HG03565 (cell line): ENCODE results near the gene EFNB1.

Source experiments
- ATAC-seq: cut with Tn5 transposase; IDR thresholded peaks from one replicate; pipeline ENCODE4 v1.9.1; 2021; ENCODE audit warnings: mild to moderate bottlenecking, moderate library complexity; ENCODE audit not compliant: unreplicated experiment

Gene EFNB1

GRCh38 chrX:68827256-68827655, 1.6 kb upstream of the EFNB1 start:
- no peak for ATAC-seq

- ATAC-seq = peak; percentile 27
These were observed 785 bp upstream of the EFNB1 start for GRCh38 chrX:68827848-68828624.

GRCh38 chrX:68829582-68830418, 979 bp downstream of the EFNB1 start:
- no peak for ATAC-seq

GRCh38 chrX:68830419-68831404, 1.9 kb downstream of the EFNB1 start:
- no peak for ATAC-seq

- ATAC-seq = no peak
These were observed 2.7 kb downstream of the EFNB1 start for GRCh38 chrX:68831405-68832100.

GRCh38 chrX:68832101-68832416, 3.2 kb downstream of the EFNB1 start:
- peak; percentile 50 for ATAC-seq

GRCh38 chrX:68832516-68833447, 4.0 kb downstream of the EFNB1 start:
- ATAC-seq = no peak

GRCh38 chrX:68833448-68833805, 4.6 kb downstream of the EFNB1 start:
- no peak for ATAC-seq

GRCh38 chrX:68833855-68834331, 5.1 kb downstream of the EFNB1 start:
- ATAC-seq = no peak

GRCh38 chrX:68834371-68835103, 5.7 kb downstream of the EFNB1 start:
- no peak for ATAC-seq

- ATAC-seq = no peak
These were observed 6.3 kb downstream of the EFNB1 start for GRCh38 chrX:68835104-68835442.

- no peak for ATAC-seq
These were observed 6.6 kb downstream of the EFNB1 start for GRCh38 chrX:68835468-68835867.

- ATAC-seq = no peak
These were observed 8.3 kb downstream of the EFNB1 start for GRCh38 chrX:68837119-68837518.

- ATAC-seq = no peak
These were observed 9.7 kb downstream of the EFNB1 start for GRCh38 chrX:68838571-68838910.

GRCh38 chrX:68839771-68840170, 10.9 kb downstream of the EFNB1 start:
- ATAC-seq = no peak

GRCh38 chrX:68840256-68840655, 11.4 kb downstream of the EFNB1 start:
- ATAC-seq = no peak

- no peak for ATAC-seq
These were observed 12.6 kb downstream of the EFNB1 start for GRCh38 chrX:68841251-68842049.

GRCh38 chrX:68842351-68842750, 13.5 kb downstream of the EFNB1 start:
- ATAC-seq = no peak
